ENCODE results near the gene CAMK4. TPM values are rescaled to one million over a fixed set of nuclear protein-coding genes. Genes with fewer than 3 reads are reported as not detected.

Gene CAMK4
- total RNA-seq, 2 experiments from 2014 or later = 59.5 to 66.1 TPM

DNA sequence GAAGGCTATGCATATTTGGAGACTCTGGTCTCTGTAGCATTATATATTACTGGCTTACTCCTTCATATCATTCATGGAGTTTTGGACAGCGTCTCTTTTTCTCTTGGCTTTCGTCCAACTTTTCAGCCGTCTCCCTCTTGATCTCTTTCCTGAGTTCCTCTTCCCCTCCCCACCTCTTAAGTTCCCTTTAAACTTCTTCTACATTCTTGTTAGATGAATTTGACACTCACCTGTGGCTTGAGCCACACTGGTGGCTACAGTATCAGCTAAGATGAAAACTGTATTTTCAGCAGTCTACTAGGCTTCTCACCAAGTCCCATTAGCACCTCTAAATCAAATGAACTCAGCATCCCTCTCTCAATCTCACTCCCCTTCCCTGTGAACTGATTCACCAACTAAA, 160.0 kb downstream of the CAMK4 start:
- peaks cover 23% of the 10 kb centered on the region for H3K36me3 Mint-ChIP-seq (ENCODE audit: low read depth)
- ChIA-PET CTCF (interaction anchor here (1.6 kb wide), 1 partner anchor 105 kb away, joined by 5 read pairs; no protein-coding TSS in a partner anchor), POLR2A (no interaction called here)
- no peaks in the 10 kb centered on the region for H3K9me3 Mint-ChIP-seq
- H3K27ac Mint-ChIP-seq = no peak overlapping the region
- H3K4me1 Mint-ChIP-seq = no peaks in the 10 kb centered on the region
- no peak overlapping the region for H3K4me3 Mint-ChIP-seq
- H3K27me3 Mint-ChIP-seq = no peaks in the 10 kb centered on the region
- no peak for DNase-seq

DNA sequence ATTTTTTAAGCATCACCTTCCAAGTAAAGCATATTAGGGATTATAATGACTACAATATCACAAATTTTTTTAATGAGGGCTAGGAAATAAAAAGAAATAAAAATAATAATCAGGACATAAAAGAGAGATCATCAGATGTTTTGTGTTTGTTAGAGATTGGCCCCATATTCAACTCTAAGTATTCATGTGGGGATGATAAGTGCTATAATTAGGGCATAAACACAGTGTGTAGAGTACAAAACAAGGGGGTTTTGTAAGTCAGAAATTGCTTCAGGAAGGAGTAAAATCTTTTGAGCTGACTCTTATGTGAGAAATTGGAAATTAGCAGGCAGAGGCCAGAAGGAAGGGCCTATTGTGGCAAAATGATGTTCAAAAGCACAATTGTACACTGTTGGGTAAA, 160.9 kb downstream of the CAMK4 start:
- no peaks in the 10 kb centered on the region for H3K27me3 Mint-ChIP-seq
- CTCF ChIA-PET = interaction anchor here (1.6 kb wide), 1 partner anchor 106 kb away, joined by 5 read pairs; no protein-coding TSS in a partner anchor

DNA sequence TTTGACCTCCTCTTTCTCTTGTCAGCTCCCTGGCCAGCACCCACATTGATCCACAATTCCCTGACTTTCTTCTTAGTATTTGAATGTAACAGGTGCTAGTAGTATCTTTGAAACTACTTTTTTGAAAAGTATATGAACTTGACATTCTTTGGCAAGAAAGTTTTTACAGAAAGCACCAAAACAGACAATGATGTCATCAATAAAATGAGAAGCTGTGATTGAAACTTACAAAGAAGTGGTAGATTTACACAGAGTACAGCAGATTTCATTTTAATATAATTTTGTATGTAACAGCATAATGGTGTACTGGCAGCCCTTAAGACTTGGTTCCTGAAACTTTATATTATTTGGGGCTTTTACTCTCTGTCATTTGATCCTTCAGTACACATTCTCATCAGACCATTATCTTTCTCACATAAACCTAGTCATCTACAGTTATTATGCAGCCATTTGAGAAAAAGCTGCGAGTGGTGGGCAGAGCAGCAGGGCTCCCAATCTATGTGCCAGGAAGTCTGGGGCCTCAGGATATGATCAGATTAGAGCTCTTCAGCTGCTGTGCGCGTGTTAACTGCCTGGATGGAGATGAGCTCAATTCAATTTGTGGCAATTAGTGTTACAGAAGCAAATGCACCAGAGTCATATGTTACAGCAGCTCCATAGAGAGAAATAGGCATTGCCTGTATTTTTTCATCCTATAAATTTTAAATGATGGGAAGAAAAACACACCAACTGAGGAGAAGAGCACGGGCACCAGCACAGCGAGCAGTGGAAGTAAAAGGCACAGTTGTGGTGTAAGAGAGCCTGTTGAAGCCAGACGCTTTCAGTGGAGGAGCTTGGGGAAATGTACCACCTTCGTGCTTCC, 162.0 kb downstream of the CAMK4 start:
- no peak for DNase-seq
- H3K36me3 Mint-ChIP-seq (ENCODE audit: low read depth) = peaks cover 25% of the 10 kb centered on the region
- H3K4me3 Mint-ChIP-seq = no peak overlapping the region
- ChIA-PET POLR2A (no interaction called here), CTCF (interaction anchor here (1.6 kb wide), 1 partner anchor 107 kb away, joined by 5 read pairs; no protein-coding TSS in a partner anchor)
- H3K4me1 Mint-ChIP-seq = no peaks in the 10 kb centered on the region
- no peaks in the 10 kb centered on the region for H3K27me3 Mint-ChIP-seq
- H3K9me3 Mint-ChIP-seq = no peaks in the 10 kb centered on the region
- no peak overlapping the region for H3K27ac Mint-ChIP-seq

More for the DNA sequence above, 160.9 kb downstream of the CAMK4 start:
- H3K4me1 Mint-ChIP-seq = no peaks in the 10 kb centered on the region
- no peak overlapping the region for H3K4me3 Mint-ChIP-seq
- peaks cover 21% of the 10 kb centered on the region for H3K36me3 Mint-ChIP-seq (ENCODE audit: low read depth)
- DNase-seq = no peak
- POLR2A ChIA-PET = no interaction called here
- H3K27ac Mint-ChIP-seq = no peak overlapping the region
- no peaks in the 10 kb centered on the region for H3K9me3 Mint-ChIP-seq

DNA sequence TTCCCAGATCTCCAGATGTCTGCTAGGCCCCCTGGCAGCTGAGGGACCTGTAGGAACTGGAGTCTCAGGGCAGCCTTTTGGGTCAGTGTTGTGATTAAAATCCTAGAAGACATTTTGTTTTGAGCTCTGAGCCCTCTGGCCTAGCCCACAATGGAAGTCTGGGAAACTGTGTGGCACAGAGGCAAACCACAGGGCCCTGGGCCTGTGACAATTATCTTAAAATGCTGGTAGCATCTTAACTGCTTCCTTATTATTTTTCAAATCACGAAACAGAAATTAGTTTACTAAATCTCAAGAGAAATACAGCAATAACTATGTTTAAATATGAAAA, 162.6 kb downstream of the CAMK4 start:
- POLR2A ChIA-PET = no interaction called here
- CTCF ChIA-PET = no interaction called here
- H3K27me3 Mint-ChIP-seq = no peaks in the 10 kb centered on the region
- peaks cover 22% of the 10 kb centered on the region for H3K36me3 Mint-ChIP-seq (ENCODE audit: low read depth)
- no peak overlapping the region for H3K4me3 Mint-ChIP-seq
- H3K27ac Mint-ChIP-seq = no peak overlapping the region
- H3K4me1 Mint-ChIP-seq = no peaks in the 10 kb centered on the region
- no peak for DNase-seq
- no peaks in the 10 kb centered on the region for H3K9me3 Mint-ChIP-seq

DNA sequence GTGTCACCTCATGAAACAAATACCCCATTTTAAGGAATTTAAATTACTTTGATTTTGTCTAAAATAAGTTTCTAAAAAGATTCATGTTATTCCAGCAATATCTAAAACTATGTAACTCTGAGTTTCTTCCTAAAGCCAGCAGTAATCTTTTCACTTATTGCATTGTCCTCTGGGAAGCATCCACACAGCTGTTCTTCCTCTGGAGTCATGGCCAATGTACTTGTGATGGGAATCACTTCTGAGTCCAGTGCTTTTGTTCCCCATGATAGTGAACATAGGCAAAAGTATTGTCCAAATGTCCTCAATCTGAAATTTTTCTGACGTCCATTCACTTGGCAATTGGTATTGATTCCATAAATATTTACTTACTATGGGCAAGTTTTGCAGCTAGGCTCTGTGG, 163.2 kb downstream of the CAMK4 start:
- Mint-ChIP-seq H3K4me1 (no peaks in the 10 kb centered on the region), H3K27me3 (no peaks in the 10 kb centered on the region), H3K4me3 (no peak overlapping the region), H3K9me3 (no peaks in the 10 kb centered on the region), H3K36me3 (ENCODE audit: low read depth) (peaks cover 22% of the 10 kb centered on the region), H3K27ac (no peak overlapping the region)
- ChIA-PET POLR2A (no interaction called here), CTCF (no interaction called here)
- DNase-seq = no peak

DNA sequence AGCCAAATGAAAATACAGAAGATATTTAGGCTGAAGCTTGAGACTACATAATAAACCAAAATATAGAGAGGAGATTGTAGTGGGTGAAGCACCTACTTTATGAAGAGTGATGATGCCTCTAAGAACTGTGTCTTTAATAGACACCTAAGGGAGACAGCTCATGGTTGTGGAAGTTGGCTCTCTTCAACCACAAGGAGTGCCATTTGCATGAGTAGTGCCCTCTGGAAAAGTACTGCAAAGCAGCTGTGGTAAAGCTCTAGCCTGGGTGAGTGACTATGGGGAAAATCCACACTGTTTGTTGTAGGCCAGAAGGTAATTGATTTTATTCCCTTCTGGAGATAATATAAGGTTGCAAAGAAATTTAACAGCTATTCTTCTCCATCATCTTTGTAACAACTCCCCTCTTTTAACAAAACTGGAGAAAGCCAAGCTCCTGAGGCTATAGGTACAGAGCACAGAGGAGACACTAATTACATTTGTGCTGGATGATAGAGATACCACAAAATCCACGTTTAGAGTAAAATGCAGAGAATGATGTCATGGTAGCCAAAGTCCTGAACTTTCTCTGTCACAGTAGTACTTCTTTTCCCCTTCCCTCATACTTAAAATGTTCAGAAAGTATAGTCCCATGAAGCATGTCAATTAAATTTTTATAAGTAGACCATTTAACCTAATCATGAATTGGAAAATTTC, 165.4 kb downstream of the CAMK4 start:
- DNase-seq = no peak
- POLR2A ChIA-PET = no interaction called here
- Mint-ChIP-seq H3K36me3 (ENCODE audit: low read depth) (peaks cover 22% of the 10 kb centered on the region), H3K9me3 (no peaks in the 10 kb centered on the region), H3K4me1 (no peaks in the 10 kb centered on the region), H3K27me3 (no peaks in the 10 kb centered on the region), H3K27ac (no peak overlapping the region), H3K4me3 (no peak overlapping the region)
- CTCF ChIA-PET = interaction anchor here (1.1 kb wide), 1 partner anchor 11 kb away, joined by 4 read pairs; no protein-coding TSS in a partner anchor

DNA sequence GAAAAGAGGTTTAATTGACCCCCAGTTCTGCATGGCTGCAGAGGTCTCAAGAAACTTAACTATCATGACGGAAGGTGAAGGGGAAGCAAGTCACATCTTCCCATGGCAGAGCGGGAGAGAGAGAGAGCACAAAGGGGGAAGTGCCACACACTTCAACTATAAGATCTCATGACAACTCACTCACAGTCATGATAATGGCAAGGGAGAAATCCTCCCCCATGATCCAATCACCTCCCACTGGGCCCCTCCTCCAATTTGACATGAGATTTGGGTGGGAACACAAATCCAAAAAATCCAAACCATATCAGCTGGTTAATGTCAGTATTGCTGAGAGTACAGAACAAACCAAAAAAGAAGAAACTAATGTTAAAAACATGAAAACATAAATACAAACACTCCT, 168.0 kb downstream of the CAMK4 start:
- no peaks in the 10 kb centered on the region for H3K27me3 Mint-ChIP-seq
- DNase-seq = no peak
- POLR2A ChIA-PET = no interaction called here
- no peak overlapping the region for H3K27ac Mint-ChIP-seq
- peaks cover 20% of the 10 kb centered on the region for H3K36me3 Mint-ChIP-seq (ENCODE audit: low read depth)
- H3K9me3 Mint-ChIP-seq = no peaks in the 10 kb centered on the region
- CTCF ChIA-PET = no interaction called here
- H3K4me3 Mint-ChIP-seq = no peak overlapping the region
- H3K4me1 Mint-ChIP-seq = peaks cover 2% of the 10 kb centered on the region

DNA sequence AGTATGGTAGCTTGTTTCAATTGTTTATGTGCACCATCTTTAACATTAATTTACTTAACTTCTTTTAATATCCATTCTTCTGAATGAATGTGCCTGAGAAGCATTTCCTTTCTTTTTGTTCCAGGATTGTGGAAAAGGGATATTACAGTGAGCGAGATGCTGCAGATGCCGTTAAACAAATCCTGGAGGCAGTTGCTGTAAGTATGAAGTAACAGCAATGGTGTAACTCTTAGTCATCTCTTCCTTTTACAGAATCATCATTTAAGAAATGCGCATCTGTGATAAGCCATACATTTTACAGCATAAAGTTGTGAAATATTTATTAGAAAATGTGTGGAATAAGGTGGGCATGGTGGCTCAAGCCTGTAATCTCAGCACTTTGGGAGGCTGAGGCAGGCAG, 170.4 kb downstream of the CAMK4 start:
- peaks cover 18% of the 10 kb centered on the region for H3K36me3 Mint-ChIP-seq (ENCODE audit: low read depth)
- DNase-seq = no peak
- ChIA-PET CTCF (no interaction called here), POLR2A (no interaction called here)
- H3K4me1 Mint-ChIP-seq = peaks cover 21% of the 10 kb centered on the region
- no peak overlapping the region for H3K27ac Mint-ChIP-seq
- no peaks in the 10 kb centered on the region for H3K27me3 Mint-ChIP-seq
- no peaks in the 10 kb centered on the region for H3K9me3 Mint-ChIP-seq
- H3K4me3 Mint-ChIP-seq = no peak overlapping the region

DNA sequence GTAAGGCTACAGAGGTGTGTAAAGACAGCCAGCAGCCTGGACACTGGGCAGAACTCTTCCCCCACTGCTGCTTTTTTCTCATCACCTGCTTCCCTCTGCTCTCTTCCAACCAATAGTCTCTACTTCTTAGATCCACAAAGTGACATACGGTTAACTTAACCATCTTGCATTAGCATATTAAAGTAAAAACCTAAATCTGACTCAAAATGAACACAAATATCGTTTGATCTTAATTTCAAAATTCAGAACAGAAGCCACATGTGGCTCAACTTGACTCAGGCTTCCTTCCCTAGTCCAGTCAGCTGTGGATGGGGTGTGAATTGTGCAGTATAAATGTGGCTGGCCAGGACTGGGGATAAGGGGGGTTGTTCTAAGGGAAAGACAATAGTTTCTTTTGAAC, 173.8 kb downstream of the CAMK4 start:
- ChIA-PET POLR2A (no interaction called here), CTCF (no interaction called here)
- no peak overlapping the region for H3K27ac Mint-ChIP-seq
- peaks cover 21% of the 10 kb centered on the region for H3K4me1 Mint-ChIP-seq
- DNase-seq = no peak
- H3K36me3 Mint-ChIP-seq (ENCODE audit: low read depth) = peaks cover 37% of the 10 kb centered on the region
- no peaks in the 10 kb centered on the region for H3K9me3 Mint-ChIP-seq
- no peak overlapping the region for H3K4me3 Mint-ChIP-seq
- no peaks in the 10 kb centered on the region for H3K27me3 Mint-ChIP-seq

DNA sequence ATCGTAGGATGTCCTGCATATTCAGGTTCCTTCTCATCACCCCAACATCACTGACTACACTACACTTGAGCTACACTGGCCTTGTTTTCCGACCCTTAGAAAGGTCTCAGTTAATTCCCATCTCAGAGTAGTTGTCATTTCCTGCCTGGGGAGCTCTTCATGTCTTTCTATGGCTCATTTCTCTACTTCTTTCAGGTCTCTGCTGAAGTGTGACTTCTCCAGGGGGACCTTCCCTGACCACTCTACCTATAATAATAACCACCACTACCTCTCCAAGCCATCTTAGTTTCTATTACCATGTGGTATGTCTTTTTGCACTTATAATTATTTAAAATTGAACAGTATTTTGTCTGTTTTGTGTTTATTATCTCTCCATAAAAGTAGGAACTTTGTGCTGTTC, 174.9 kb downstream of the CAMK4 start:
- Mint-ChIP-seq H3K27me3 (no peaks in the 10 kb centered on the region), H3K36me3 (ENCODE audit: low read depth) (peaks cover 43% of the 10 kb centered on the region), H3K4me3 (no peak overlapping the region), H3K9me3 (peaks cover 4% of the 10 kb centered on the region), H3K4me1 (peaks cover 21% of the 10 kb centered on the region), H3K27ac (no peak overlapping the region)
- no peak for DNase-seq
- ChIA-PET POLR2A (no interaction called here), CTCF (no interaction called here)

DNA sequence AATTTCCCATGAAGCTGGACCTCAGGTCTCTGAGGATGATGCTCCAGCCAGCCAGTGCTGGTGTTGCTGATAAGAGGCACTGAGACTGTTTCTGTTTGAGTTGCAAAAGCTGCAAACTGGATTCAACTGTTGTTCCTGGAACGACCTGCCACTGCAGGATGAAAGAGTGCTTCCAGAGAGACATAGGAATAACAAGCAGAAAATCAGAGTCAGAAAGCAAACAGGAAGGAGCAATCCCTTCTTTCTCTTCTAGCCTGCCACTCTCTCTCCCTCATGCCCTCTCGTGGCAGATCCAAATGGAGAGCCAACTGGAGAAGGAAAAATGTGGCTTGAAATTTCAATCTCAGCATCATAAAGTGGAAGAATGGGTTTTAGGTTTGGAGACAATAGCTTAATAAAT, 177.7 kb downstream of the CAMK4 start:
- ChIA-PET POLR2A (no interaction called here), CTCF (no interaction called here)
- Mint-ChIP-seq H3K9me3 (peaks cover 8% of the 10 kb centered on the region), H3K4me3 (no peak overlapping the region), H3K36me3 (ENCODE audit: low read depth) (peaks cover 55% of the 10 kb centered on the region), H3K4me1 (peaks cover 21% of the 10 kb centered on the region), H3K27ac (no peak overlapping the region), H3K27me3 (no peaks in the 10 kb centered on the region)
- no peak for DNase-seq

DNA sequence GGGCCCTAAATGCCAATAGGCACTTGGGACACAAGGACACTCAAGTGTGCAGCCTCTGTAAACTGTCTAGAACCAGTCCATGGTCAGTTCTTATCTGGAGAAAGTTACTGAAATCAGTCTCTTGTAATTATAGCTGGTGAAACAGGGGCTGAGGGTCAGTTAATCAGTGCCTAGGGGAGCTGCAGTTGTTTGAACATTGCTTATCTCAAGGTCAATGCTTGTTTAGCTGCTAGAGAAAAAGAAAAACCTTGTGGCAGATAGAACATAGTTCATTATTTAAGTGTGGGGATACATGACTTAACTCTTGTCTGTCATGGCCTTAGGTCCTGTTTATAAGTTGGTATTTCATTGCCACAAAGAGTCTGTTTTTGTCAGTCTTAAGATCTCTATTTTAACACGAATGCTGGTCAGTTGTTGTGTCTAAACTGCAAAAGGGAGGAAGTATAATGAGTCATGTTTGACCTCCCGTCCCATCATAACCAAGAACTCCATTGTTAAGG, 180.1 kb downstream of the CAMK4 start:
- Mint-ChIP-seq H3K4me3 (no peak overlapping the region), H3K4me1 (no peaks in the 10 kb centered on the region), H3K27me3 (no peaks in the 10 kb centered on the region), H3K9me3 (peaks cover 14% of the 10 kb centered on the region), H3K36me3 (ENCODE audit: low read depth) (peaks cover 66% of the 10 kb centered on the region), H3K27ac (no peak overlapping the region)
- ChIA-PET CTCF (no interaction called here), POLR2A (no interaction called here)
- no peak for DNase-seq

DNA sequence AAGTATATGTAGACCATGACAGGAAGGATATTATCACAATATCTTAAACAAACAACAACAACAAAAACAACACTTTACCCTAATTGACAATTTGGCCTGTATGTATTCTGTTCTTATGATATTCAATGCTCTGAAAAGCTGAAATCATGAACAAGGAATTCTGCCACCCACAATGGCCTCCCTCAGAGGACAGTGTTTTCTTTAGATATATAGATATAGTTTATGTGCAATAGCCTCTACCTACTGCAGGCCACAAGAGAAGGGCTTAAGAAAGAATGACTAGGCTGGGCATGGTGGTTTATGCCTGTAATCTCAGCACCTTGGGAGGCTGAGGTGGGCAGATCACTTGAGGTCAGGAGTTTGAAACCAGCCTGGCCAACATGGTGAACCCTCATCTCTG, 183.4 kb downstream of the CAMK4 start:
- Mint-ChIP-seq H3K36me3 (ENCODE audit: low read depth) (peaks cover 53% of the 10 kb centered on the region), H3K4me3 (no peak overlapping the region), H3K4me1 (no peaks in the 10 kb centered on the region), H3K27ac (no peak overlapping the region), H3K27me3 (no peaks in the 10 kb centered on the region), H3K9me3 (peaks cover 15% of the 10 kb centered on the region)
- POLR2A ChIA-PET = no interaction called here
- DNase-seq = no peak
- CTCF ChIA-PET = no interaction called here

DNA sequence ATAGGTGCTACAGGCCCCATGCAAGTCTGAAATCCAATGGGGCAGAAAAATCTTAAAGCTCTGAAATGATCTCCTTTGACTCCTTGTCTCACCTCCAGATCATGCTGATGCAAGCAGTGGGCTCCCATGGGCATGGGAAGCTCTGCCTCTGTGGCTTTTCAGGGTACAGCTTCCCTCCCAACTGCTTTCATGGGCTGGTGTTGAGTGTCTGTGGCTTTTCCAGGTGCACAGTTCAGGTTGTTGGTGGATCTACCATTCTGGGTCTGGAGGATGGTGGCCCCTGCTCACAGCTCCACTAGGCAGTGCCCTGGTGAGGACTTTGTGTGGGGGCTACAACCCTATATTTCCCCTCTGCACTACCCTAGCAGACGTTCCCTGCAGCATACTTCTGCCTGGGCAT, 184.6 kb downstream of the CAMK4 start:
- ChIA-PET POLR2A (no interaction called here), CTCF (no interaction called here)
- H3K27ac Mint-ChIP-seq = no peak overlapping the region
- no peak for DNase-seq
- peaks cover 13% of the 10 kb centered on the region for H3K9me3 Mint-ChIP-seq
- no peaks in the 10 kb centered on the region for H3K4me1 Mint-ChIP-seq
- H3K27me3 Mint-ChIP-seq = no peaks in the 10 kb centered on the region
- peaks cover 46% of the 10 kb centered on the region for H3K36me3 Mint-ChIP-seq (ENCODE audit: low read depth)
- H3K4me3 Mint-ChIP-seq = no peak overlapping the region
